SK-N-SH treated with all-trans-retinoic acid at 6 μM for 48 hours (cell line): ENCODE results near the gene INSRR.
A peak's percentile ranks its signal among the peaks of the same experiment; 100 is the strongest.

ENCODE experiments used
- ATAC-seq: fragments of 200-7000 bp; cut with Tn5 transposase; 3 replicates; pipeline ENCODE4 v1.9.1; 2020; ENCODE audit warnings: mild to moderate bottlenecking, moderate library complexity
- ARNTL ChIP-seq: fragments of 450-650 bp; formaldehyde crosslinking; IDR thresholded peaks from 2 replicates; pipeline ENCODE4 v1.5.0; 2020; ENCODE audit warnings: low read depth, mild to moderate bottlenecking, moderate library complexity, borderline replicate concordance
- BACH2 ChIP-seq: fragments of 250-450 bp; sonication (Bioruptor Pico); IDR thresholded peaks from 2 replicates; pipeline ENCODE4 v1.9.0; 2021; ENCODE audit warnings: mild to moderate bottlenecking, borderline replicate concordance
- CREB5 ChIP-seq: fragments of 250-450 bp; sonication (Bioruptor Pico); IDR thresholded peaks from 2 replicates; pipeline ENCODE4 v1.5.1; 2020; ENCODE audit warnings: low read depth, mild to moderate bottlenecking, moderate library complexity
- CSRNP3 ChIP-seq: fragments of 250-450 bp; sonication (Bioruptor Pico); IDR thresholded peaks from 2 replicates; pipeline ENCODE4 v1.5.1; 2021; ENCODE audit warnings: mild to moderate bottlenecking, moderate library complexity
- ESRRG ChIP-seq: fragments of 250-450 bp; sonication (Bioruptor Pico); IDR thresholded peaks from 2 replicates; pipeline ENCODE4 v1.6.1; 2021; ENCODE audit warnings: mild to moderate bottlenecking
- GLIS3 ChIP-seq: fragments of 250-450 bp; sonication (Bioruptor Pico); IDR thresholded peaks from 2 replicates; pipeline ENCODE4 v1.5.0; 2020; ENCODE audit warnings: mild to moderate bottlenecking, moderate library complexity
- ISL1 ChIP-seq: fragments of 250-450 bp; sonication (Bioruptor Pico); IDR thresholded peaks from 2 replicates; pipeline ENCODE4 v2.1.2; 2022; ENCODE audit warnings: mild to moderate bottlenecking, moderate library complexity
- OSR1 ChIP-seq: fragments of 250-450 bp; sonication (Bioruptor Pico); IDR thresholded peaks from 2 replicates; pipeline ENCODE4 v1.8.0; 2022; ENCODE audit warnings: moderate library complexity, mild to moderate bottlenecking, inconsistent platforms
- POU6F1 ChIP-seq: fragments of 250-450 bp; sonication (Bioruptor Pico); IDR thresholded peaks from 2 replicates; pipeline ENCODE4 v1.8.0; 2021; ENCODE audit warnings: low read depth, mild to moderate bottlenecking, moderate library complexity, borderline replicate concordance
- PPARA ChIP-seq: fragments of 250-450 bp; sonication (Bioruptor Pico); IDR thresholded peaks from 2 replicates; pipeline ENCODE4 v1.5.0; 2020; ENCODE audit warnings: mild to moderate bottlenecking, borderline replicate concordance
- RARB ChIP-seq: fragments of 250-450 bp; sonication (Bioruptor Pico); IDR thresholded peaks from 2 replicates; pipeline ENCODE4 v1.8.0; 2021; ENCODE audit warnings: mild to moderate bottlenecking, moderate library complexity
- SNAI2 ChIP-seq: fragments of 250-450 bp; sonication (Bioruptor Pico); IDR thresholded peaks from 2 replicates; pipeline ENCODE4 v1.5.0; 2020; ENCODE audit warnings: mild to moderate bottlenecking, moderate library complexity
- TCF4 ChIP-seq: fragments of 250-450 bp; sonication (Bioruptor Pico); IDR thresholded peaks from 2 replicates; pipeline ENCODE4 v1.8.0; 2021; ENCODE audit warnings: mild to moderate bottlenecking, moderate library complexity, borderline replicate concordance
- TOX ChIP-seq: fragments of 250-450 bp; sonication (Bioruptor Pico); IDR thresholded peaks from 2 replicates; pipeline ENCODE4 v1.8.0; 2021; ENCODE audit warnings: mild to moderate bottlenecking, moderate library complexity, borderline replicate concordance
- ZC3H10 ChIP-seq: fragments of 250-450 bp; sonication (Bioruptor Pico); IDR thresholded peaks from 2 replicates; pipeline ENCODE4 v1.5.1; 2021; ENCODE audit warnings: mild to moderate bottlenecking, moderate library complexity
- ZFP3 ChIP-seq: fragments of 250-450 bp; sonication (Bioruptor Pico); IDR thresholded peaks from 2 replicates; pipeline ENCODE4 v1.5.0; 2020; ENCODE audit warnings: mild to moderate bottlenecking, moderate library complexity
- ZFP30 ChIP-seq: fragments of 450-650 bp; formaldehyde crosslinking; IDR thresholded peaks from 2 replicates; pipeline ENCODE4 v1.5.0; 2022; ENCODE audit warnings: mild to moderate bottlenecking, moderate library complexity
- ZNF565 ChIP-seq: fragments of 450-650 bp; formaldehyde crosslinking; conservative IDR thresholded peaks from 2 replicates; pipeline ENCODE4 v1.5.0; 2020; ENCODE audit warnings: low read depth, mild to moderate bottlenecking, moderate library complexity
- ZNF8 ChIP-seq: fragments of 450-650 bp; formaldehyde crosslinking; IDR thresholded peaks from 2 replicates; pipeline ENCODE4 v1.5.0; 2020; ENCODE audit warnings: mild to moderate bottlenecking, moderate library complexity
- TF ChIP-seq, protein P1 (sequence below): fragments of 250-450 bp; sonication (Bioruptor Pico); IDR thresholded peaks from 2 replicates; pipeline ENCODE4 v1.8.0; 2020; ENCODE audit warnings: mild to moderate bottlenecking, moderate library complexity, borderline replicate concordance

INSRR gene

DNA sequence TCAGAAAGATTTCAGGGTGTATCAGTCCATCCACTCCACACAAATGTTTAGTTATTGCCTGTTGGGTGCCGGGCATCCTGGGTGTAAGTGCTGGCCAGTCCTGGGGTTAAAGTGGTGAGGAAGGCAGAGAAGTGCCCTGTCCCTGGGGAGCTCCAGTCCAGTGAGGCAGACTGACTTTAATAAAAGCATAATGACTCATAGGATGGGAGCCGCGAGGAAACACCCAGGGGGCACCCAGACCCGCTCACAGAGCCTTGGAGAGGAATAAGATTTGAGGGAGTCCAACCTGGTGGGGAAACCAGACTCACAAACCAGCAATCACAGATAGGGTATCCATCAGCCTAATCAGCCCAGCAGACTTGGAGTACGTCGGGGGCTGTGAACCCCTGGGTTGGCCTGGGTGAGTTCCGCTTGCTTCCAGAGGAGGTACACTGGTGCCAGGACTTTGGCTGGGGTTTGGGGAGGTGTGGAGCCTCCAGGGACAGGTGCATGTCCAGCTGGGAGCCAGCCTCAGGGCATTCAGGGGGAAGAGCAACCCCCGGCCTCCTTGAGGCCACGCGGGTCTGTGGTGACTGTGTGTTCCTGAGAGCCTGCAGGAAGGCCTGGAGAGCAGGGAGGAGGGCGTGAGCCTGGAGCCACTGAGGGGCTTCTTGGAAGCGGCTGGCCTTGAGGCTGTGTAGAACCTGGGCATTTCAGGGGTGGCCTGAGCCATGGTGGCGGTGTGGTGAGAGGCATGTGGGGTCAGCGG lies 38.3 kb upstream of the INSRR start:
- no peak for TF ChIP-seq ESRRG (CRISPR knock-in tag)
- no peak for TF ChIP-seq RARB (CRISPR knock-in tag)
- TF ChIP-seq ZFP3 (CRISPR knock-in tag), result 0 out of 2 replicates have a peak, but pooled peaks have one; percentile 16
- TF ChIP-seq TOX (CRISPR knock-in tag), result no peak
- no peak for TF ChIP-seq OSR1 (CRISPR knock-in tag)
- peak; percentile 53 for ATAC-seq

- TF ChIP-seq ZFP30 (CRISPR knock-in tag) (no peak), CREB5 (CRISPR knock-in tag) (no peak), CSRNP3 (CRISPR knock-in tag) (no peak), OSR1 (CRISPR knock-in tag) (0 out of 2 replicates have a peak, but pooled peaks have one; percentile 61), PPARA (CRISPR knock-in tag) (no peak), ZC3H10 (CRISPR knock-in tag) (no peak), SNAI2 (no peak), ZNF565 (no peak), BACH2 (CRISPR knock-in tag) (no peak), TOX (CRISPR knock-in tag) (no peak), ARNTL (CRISPR knock-in tag) (no peak), POU6F1 (no peak), TCF4 (no peak), GLIS3 (CRISPR knock-in tag) (no peak), RARB (CRISPR knock-in tag) (no peak)
- TF ChIP-seq, protein P1, sequence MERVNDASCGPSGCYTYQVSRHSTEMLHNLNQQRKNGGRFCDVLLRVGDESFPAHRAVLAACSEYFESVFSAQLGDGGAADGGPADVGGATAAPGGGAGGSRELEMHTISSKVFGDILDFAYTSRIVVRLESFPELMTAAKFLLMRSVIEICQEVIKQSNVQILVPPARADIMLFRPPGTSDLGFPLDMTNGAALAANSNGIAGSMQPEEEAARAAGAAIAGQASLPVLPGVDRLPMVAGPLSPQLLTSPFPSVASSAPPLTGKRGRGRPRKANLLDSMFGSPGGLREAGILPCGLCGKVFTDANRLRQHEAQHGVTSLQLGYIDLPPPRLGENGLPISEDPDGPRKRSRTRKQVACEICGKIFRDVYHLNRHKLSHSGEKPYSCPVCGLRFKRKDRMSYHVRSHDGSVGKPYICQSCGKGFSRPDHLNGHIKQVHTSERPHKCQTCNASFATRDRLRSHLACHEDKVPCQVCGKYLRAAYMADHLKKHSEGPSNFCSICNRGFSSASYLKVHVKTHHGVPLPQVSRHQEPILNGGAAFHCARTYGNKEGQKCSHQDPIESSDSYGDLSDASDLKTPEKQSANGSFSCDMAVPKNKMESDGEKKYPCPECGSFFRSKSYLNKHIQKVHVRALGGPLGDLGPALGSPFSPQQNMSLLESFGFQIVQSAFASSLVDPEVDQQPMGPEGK (CRISPR knock-in tag), result peak; percentile 71; the same call in 1 of the 2 replicates
- TF ChIP-seq, all 23 proteins: peak for 2
- peak; percentile 81 for ATAC-seq
Observed at GRCh38 chr1:156896490-156897033, 37.6 kb upstream of the INSRR start.

GRCh38 chr1:156895927-156896326 lies 37.0 kb upstream of the INSRR start:
- ATAC-seq, result no peak
- TF ChIP-seq POU6F1 (no peak), ISL1 (no peak), CREB5 (CRISPR knock-in tag) (no peak), PPARA (CRISPR knock-in tag) (no peak), TOX (CRISPR knock-in tag) (no peak), ZFP3 (CRISPR knock-in tag) (no peak), ZNF8 (CRISPR knock-in tag) (no peak), ESRRG (CRISPR knock-in tag) (no peak), RARB (CRISPR knock-in tag) (no peak), CSRNP3 (CRISPR knock-in tag) (no peak), BACH2 (CRISPR knock-in tag) (no peak), ZC3H10 (CRISPR knock-in tag) (no peak)
